HL-60/S4 treated with retinoic acid at 250 ng/mL for 4 days and 3 days (cell line): ENCODE measurements around the gene RNF112.

Experiments
- in situ Hi-C: fragments of 300-500 bp; cut with MboI; formaldehyde crosslinking; loops from 2 replicates; pipeline ENCODE4 v1.7.0; 2022; ENCODE audit warnings: low sequenced_read_pairs

Gene RNF112

DNA sequence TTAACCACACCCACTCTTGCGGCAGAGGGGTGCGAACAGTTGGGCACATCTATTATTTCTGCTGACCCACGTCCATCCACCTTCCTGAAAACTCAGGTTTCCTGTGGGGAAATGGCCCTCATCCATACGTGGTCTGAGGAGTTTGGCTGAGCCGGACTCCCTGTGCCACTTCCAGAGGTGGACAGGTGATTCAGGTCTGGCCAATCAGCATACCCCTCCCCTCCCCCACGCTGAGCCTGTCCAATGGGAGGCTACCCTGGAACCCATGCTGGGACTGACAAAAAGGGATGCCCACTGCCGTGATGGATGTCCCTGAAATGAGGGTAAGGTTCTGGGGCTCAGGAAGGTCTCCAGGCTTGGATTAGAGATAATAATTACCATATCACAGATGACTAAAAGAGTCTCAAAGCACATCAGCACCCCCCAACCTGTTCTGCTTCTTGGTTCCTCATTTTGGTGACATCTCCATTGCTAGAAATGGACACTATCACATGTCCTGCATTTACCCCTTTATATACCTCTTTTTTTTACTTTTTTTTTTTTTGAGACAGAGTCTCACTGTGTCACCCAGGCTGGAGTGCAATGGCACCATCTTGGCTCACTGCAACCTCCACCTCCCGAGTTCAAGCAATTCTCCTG lies 38.0 kb upstream of the RNF112 start:
- in situ Hi-C loops, result loop anchor here (25.0 kb wide), 1 partner anchor 389 kb away; no protein-coding TSS in a partner anchor

DNA sequence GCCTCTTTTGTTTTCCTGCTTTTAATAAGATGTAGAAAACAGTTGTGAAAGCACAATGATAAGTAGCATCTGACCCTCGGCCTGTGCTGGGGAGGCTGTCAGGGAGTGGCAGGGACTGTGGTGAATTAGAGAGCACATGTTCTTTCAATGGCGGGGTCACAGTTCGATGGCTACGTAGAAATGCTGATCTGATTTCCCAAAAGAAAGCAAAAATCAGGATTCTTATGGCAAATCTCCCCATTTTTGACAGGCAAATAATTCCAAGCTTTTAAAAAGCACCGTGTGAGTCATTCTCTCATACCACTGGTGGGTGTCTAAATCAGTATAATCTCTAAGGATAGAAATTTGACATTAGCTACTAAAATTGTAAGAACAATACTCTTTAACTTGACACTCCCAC lies 36.9 kb upstream of the RNF112 start:
- in situ Hi-C loops, result loop anchor here (25.0 kb wide), 1 partner anchor 388 kb away; no protein-coding TSS in a partner anchor

DNA sequence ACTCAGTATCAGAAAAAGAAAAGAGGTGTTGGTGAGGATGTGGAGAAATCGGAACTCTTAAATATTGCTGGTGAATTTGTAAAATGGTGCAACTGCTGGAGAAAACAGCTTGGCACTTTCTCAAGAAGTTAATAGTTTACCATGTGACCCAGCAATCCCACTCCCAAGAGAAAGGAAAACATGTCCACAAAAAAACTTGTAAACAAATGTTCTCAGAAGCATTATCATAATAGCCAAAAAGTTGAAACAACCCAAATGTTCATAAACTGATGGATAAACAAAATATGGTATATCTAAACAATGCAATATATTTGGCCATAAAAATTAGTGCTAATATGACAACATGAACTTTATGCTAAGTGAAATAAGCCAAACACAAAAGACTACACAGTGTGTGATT lies 35.3 kb upstream of the RNF112 start:
- in situ Hi-C loops, result no loop called here

DNA sequence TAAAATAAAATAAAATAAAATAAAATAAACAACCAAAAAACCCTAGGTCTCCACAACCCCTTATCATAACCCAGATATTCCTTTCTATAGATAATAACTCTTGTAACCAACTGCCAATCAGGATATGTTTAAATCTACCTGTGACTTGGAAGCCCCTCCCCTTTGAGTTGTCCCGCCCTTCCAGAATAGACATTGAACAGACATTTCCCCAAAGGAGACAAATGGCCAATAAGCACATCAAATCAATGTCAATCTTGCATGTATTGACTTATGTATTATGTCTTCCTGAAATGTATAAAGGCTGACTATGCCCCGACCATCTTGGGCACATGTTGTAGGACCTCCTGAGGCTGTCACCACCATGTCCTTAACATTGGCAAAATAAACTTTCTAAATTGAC lies 34.2 kb upstream of the RNF112 start:
- in situ Hi-C loops, result no loop called here

DNA sequence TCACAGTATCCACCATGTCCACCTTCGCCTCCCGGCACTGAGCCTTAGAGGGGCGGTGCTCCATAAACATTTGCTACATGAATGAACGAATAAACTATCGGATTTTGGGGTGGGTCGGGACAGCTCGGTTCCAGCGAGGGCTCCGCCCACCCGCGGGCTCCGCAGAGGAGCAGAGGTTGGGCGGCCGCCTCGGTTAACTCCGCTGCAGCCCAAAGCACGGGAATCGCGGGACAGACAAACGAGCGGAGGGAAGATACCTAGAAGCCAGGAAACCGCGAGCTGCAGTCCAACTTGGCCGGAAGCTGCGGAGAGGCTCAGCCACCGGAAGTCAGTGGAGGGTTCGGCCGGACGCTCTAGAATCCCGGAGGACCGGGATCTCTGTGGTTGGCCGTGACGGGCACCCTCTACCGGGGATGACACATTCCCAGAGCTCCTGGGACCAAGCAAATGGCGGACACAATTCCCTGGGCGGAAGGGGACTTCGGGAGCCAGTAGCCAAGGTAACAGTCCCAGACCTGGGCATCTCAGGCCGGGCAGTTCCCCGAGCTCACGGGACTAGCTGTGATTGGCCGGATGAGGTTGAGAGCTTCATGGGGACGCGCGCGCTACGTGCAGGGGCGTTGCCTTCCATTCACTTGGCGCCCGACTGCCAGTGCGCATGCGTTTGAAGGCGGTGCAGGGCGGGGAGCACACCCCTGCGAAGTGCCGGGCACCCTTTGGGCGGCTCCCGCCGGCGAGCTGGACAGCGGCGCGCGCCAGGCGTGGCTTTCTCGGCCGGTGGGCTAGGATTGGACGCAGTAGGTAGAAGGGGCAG lies 33.2 kb upstream of the RNF112 start:
- in situ Hi-C loops, result no loop called here

DNA sequence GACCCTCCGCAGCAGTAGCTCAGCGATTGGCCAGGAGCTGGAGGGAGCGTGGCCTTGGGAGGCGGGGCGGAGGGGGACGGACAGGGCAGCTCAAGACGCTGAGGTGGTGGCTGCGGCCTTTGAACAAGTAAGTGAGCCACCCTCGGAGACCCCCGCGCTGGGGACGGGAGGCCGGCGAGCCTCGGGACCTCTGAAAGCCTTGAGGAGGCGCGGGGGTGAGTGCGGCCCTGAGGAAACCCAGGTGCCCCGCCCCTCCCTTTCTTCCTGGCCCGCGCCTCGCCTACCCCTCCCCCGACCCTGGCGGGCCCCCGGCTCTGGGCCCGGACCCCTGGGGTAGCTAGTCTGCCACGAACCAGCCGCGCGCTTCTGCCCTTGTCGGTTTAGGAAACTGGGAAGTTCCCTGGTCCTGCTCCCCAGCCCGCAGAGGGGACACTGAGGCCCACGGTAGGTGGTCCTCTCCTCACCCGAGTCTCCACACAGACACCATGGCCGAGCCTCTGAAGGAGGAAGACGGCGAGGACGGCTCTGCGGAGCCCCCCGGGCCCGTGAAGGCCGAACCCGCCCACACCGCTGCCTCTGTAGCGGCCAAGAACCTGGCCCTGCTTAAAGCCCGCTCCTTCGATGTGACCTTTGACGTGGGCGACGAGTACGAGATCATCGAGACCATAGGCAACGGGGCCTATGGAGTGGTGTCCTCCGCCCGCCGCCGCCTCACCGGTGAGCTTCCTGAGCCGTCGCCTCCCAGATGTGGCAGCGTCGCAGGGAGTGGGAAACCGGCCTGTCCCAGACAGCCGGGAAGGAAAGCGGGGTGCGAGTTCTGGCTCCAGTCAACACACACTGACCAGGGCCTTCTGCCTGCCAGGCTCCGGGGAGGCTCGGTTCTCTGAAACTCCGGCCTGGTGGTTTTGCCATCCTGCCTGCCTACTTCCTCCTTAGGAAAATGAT lies 32.3 kb upstream of the RNF112 start, which contains the start of gene MAPK7:
Gene MAPK7, plus strand, starts transcription at position 83 of the 945 bp plus-strand sequence. Its CDS starts 403 bp downstream, at position 486.
- in situ Hi-C loops, result no loop called here

DNA sequence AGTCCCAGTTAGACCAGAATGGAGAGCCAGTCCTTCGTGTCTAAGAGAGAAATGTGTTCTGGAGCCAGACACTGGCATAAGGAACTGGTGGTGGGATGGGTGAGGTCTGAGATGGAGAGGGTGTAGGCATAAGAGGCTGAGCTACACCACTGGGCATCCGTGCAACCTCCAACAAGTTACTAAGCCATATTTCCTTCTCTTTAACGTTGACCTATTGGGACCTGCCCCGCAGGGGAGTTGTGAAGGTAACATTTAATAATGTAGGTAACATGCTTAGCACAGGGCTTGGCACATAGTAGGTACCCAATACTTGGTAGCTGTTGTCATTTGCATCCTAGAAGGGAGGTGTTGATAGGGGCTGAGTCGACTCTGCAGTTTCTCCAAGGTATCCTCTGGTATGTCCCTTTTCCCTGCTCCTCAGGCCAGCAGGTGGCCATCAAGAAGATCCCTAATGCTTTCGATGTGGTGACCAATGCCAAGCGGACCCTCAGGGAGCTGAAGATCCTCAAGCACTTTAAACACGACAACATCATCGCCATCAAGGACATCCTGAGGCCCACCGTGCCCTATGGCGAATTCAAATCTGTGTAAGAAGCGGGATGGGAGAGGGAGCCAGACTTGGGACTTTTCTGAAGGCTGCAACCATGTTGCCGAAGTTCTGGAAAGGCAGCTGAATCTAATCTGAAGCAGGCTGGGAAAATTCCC lies 31.5 kb upstream of the RNF112 start:
- in situ Hi-C loops, result no loop called here

DNA sequence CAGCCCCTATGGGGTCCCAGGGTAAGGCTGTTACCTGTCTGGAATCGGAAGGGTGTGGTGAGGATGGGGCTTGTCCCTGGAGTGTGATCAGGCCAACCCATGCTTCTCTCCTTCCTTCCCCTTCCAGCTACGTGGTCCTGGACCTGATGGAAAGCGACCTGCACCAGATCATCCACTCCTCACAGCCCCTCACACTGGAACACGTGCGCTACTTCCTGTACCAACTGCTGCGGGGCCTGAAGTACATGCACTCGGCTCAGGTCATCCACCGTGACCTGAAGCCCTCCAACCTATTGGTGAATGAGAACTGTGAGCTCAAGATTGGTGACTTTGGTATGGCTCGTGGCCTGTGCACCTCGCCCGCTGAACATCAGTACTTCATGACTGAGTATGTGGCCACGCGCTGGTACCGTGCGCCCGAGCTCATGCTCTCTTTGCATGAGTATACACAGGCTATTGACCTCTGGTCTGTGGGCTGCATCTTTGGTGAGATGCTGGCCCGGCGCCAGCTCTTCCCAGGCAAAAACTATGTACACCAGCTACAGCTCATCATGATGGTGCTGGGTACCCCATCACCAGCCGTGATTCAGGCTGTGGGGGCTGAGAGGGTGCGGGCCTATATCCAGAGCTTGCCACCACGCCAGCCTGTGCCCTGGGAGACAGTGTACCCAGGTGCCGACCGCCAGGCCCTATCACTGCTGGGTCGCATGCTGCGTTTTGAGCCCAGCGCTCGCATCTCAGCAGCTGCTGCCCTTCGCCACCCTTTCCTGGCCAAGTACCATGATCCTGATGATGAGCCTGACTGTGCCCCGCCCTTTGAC lies 30.3 kb upstream of the RNF112 start:
- in situ Hi-C loops, result no loop called here

DNA sequence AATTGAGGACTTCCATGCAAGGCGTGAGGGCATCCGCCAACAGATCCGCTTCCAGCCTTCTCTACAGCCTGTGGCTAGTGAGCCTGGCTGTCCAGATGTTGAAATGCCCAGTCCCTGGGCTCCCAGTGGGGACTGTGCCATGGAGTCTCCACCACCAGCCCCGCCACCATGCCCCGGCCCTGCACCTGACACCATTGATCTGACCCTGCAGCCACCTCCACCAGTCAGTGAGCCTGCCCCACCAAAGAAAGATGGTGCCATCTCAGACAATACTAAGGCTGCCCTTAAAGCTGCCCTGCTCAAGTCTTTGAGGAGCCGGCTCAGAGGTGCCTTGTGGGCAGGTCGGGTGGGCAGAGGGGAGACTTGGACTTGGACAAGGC lies 29.7 kb upstream of the RNF112 start:
- in situ Hi-C loops, result no loop called here

DNA sequence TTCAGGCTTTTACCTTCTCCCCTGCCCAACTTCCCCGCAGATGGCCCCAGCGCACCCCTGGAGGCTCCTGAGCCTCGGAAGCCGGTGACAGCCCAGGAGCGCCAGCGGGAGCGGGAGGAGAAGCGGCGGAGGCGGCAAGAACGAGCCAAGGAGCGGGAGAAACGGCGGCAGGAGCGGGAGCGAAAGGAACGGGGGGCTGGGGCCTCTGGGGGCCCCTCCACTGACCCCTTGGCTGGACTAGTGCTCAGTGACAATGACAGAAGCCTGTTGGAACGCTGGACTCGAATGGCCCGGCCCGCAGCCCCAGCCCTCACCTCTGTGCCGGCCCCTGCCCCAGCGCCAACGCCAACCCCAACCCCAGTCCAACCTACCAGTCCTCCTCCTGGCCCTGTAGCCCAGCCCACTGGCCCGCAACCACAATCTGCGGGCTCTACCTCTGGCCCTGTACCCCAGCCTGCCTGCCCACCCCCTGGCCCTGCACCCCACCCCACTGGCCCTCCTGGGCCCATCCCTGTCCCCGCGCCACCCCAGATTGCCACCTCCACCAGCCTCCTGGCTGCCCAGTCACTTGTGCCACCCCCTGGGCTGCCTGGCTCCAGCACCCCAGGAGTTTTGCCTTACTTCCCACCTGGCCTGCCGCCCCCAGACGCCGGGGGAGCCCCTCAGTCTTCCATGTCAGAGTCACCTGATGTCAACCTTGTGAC lies 29.1 kb upstream of the RNF112 start:
- in situ Hi-C loops, result no loop called here

DNA sequence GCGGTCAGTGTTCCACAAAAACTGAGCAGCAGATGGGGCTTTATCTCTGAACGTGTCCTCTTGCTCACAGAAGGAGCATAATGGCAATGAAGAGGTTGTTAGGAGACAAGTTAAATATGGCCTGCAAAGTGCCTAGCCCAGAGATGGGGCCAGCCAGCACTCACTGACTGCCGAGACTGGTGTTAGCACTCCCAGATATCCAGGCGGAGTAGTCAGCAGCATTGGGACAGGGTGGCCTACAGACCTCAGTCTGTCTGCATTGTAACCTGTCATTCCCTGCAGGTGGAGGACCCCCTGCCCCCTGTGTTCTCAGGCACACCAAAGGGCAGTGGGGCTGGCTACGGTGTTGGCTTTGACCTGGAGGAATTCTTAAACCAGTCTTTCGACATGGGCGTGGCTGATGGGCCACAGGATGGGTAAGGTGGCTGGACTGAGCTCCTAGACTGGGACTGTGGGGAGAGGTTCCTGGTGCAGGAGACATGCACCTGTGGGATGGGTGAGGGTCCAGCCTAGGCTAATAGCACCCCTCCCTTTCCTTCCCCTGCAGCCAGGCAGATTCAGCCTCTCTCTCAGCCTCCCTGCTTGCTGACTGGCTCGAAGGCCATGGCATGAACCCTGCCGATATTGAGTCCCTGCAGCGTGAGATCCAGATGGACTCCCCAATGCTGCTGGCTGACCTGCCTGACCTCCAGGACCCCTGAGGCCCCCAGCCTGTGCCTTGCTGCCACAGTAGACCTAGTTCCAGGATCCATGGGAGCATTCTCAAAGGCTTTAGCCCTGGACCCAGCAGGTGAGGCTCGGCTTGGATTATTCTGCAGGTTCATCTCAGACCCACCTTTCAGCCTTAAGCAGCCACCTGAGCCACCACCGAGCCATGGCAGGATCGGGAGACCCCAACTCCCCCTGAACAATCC lies 28.2 kb upstream of the RNF112 start:
- in situ Hi-C loops, result no loop called here

DNA sequence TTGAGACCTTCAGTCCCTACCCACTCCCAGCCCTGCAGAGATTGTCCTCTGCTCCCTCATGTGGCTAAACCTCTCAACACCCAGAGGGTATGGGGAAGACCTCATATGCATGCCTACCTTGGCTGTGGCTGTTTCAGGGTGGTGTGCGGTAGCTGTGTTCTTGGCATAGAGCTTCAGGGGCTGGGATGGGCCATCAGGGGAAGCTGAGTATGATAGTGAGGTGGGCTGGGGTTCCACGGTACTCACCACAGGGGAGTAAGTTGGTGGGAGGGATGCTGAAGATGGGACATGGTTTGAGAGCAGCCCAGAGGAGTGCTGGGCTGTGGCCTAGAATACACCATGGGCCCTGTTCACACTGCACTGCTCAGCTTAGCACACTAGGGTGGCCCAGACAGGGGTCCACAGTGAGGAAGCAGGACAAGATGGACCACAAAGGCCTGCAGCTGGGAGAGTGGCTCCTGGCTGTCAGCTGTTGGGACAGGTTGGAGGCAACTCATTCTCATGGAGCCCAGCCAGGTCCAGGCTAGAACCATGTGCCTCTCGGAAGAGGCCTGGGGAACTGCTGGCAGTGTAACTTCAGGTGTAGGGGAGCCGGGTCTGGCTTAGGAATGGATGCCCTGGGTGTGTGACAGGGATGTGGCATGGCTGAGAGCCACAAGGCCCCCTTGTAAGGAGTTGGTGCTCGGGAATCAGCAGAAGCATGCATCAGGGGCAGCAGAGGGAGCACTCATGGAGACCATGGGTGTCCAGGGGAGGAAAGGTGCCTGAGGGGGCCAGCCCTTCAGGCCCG lies 27.2 kb upstream of the RNF112 start:
- in situ Hi-C loops, result no loop called here

DNA sequence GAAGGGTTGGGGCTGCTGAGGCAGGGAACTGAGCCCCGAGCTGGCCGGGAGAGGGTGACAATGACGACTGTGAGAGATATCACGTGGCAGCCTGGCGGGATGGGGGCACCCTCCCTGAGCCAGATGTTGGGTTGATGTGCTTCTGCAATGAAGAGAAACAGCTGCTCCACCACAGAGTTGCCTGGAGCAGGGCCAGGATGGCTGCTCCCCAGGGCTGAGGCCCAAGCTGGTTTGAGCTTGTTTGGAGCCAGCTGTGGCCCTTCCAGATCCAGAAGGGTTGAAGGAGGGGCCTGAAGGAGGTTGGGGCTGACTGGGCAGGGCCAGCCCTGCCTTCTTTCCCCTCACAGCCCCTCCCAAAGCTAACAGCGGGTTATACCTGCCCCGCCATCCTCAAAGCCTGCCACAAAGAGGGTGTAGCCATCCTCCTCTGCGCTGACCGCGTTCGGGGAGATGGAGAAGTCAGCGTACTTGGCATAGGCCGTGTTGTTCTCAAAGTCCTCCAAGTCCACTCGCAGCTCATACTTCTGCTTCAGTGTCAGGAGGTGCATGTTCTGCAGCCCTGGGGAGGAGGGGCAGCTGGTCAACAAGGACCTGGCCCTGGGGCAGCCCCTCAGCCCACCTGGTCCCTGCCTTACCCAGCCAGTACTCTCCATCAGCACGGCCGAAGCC lies 26.2 kb upstream of the RNF112 start:
- in situ Hi-C loops, result no loop called here

DNA sequence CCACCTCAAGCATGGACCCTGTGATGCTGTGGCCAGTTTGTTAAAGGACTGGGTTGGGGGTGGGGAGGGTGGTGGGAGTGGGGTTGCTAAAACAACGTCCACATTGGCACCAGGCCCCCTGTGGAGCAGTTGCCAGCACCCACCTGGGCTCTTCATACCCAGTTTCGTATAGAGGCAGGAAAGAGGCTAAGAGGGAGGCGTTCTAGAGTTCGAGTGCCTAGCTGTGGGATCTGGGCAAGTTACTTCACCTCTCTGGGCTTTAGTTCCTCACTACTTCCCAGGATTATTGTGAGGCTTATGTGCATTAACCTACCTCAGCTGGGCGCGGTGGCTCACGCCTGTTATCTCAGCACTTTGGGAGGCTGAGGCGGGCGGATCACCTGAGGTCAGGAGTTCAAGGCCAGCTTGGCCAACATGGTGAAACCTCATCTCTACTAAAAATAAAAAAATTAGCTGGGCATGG lies 25.5 kb upstream of the RNF112 start:
- in situ Hi-C loops, result no loop called here

DNA sequence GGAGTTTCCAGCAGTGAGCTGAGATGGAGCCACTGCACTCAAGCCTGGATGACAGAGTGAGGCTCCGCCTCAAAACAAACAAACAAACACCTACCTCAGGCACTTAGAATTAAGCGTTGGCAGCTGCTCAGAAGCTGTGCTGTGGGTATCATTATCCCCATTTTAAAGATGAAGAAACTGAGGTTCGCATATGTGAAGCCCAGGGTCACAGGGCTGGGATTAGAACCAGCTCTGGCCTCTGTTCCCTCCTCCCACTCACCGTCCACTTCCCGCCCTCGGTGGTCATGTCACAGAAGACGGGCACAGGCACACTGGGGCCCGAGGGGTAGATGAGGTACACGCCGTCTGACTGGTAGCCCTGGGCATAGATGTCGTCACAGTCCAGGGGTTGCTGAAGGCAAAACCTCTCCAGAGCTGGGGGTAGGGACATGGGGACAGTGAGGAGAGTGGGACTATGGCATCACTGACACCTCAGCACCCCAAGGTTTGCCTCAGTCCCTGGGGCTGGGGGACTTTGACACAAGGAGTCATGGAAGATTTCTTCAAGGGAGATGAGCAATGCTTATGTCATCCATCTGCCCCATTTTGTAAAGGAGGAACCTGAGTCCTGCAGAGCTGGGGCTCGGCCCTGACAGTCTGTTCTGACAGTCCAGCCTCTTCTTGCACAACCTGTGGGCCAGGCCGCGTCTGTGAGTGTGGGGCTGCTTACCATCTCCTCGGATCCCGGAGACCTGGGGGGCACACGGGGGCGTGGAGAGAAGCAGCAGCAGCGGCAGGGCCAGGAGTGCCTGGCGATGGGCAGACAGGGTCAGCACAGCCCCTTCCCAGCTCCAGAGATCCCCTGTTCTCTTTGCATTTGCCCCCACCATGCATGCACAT lies 24.7 kb upstream of the RNF112 start:
- in situ Hi-C loops, result no loop called here
